ENCODE results near the gene CPNE1.

The CPNE1 gene

GRCh38 chr20:35652641-35653429 lies 11.9 kb downstream of the CPNE1 start:
- 98% methylated on average over 11 to 13 of the region's 13 CpGs for WGBS, 2 experiments (ENCODE audit: insufficient coverage in 2 of 2)
- Histone ChIP-seq H3K36me3 (ENCODE audit: control insufficient read depth, insufficient read depth, low read length) (peaks cover 74% of the 10 kb centered on the region), H3K9me3 (ENCODE audit: control insufficient read depth, low read length) (no peaks in the 10 kb centered on the region)

GRCh38 chr20:35651958-35652357 lies 12.7 kb downstream of the CPNE1 start:
- no peaks in the 10 kb centered on the region for H3K4me1 ChIP-seq (ENCODE audit: control insufficient read depth, insufficient read depth, low read length, poor library complexity, severe bottlenecking)
- H3K4me3 ChIP-seq (ENCODE audit: extremely low read depth, insufficient read depth, low read length, poor library complexity, severe bottlenecking): no peak overlapping the region
- H3K9me3 ChIP-seq (ENCODE audit: control insufficient read depth, low read length): no peaks in the 10 kb centered on the region
- H3K27ac ChIP-seq (ENCODE audit: low read depth, low read length, severe bottlenecking): no peak overlapping the region
- H3K36me3 ChIP-seq (ENCODE audit: control insufficient read depth, insufficient read depth, low read length): peaks cover 73% of the 10 kb centered on the region

More at GRCh38 chr20:35652641-35653429, 11.9 kb downstream of the CPNE1 start:
- H3K4me1 ChIP-seq (ENCODE audit: control insufficient read depth, insufficient read depth, low read length, poor library complexity, severe bottlenecking): no peaks in the 10 kb centered on the region
- no peak overlapping the region for H3K27ac ChIP-seq (ENCODE audit: low read depth, low read length, severe bottlenecking)
- no peak overlapping the region for H3K4me3 ChIP-seq (ENCODE audit: extremely low read depth, insufficient read depth, low read length, poor library complexity, severe bottlenecking)

- Histone ChIP-seq H3K36me3 (ENCODE audit: control insufficient read depth, insufficient read depth, low read length) (peaks cover 64% of the 10 kb centered on the region), H3K27ac (ENCODE audit: low read depth, low read length, severe bottlenecking) (no peak overlapping the region), H3K9me3 (ENCODE audit: control insufficient read depth, low read length) (no peaks in the 10 kb centered on the region), H3K4me1 (ENCODE audit: control insufficient read depth, insufficient read depth, low read length, poor library complexity, severe bottlenecking) (no peaks in the 10 kb centered on the region), H3K4me3 (ENCODE audit: extremely low read depth, insufficient read depth, low read length, poor library complexity, severe bottlenecking) (no peak overlapping the region)
- no CpG with 5 or more reads among the region's 3 CpGs for WGBS, 2 experiments (ENCODE audit: insufficient coverage in 2 of 2)
Observed at GRCh38 chr20:35650632-35651031, 14.1 kb downstream of the CPNE1 start.

- Histone ChIP-seq H3K36me3 (ENCODE audit: control insufficient read depth, insufficient read depth, low read length) (peaks cover 48% of the 10 kb centered on the region), H3K9me3 (ENCODE audit: control insufficient read depth, low read length) (no peaks in the 10 kb centered on the region), H3K4me3 (ENCODE audit: extremely low read depth, insufficient read depth, low read length, poor library complexity, severe bottlenecking) (no peak overlapping the region), H3K4me1 (ENCODE audit: control insufficient read depth, insufficient read depth, low read length, poor library complexity, severe bottlenecking) (no peaks in the 10 kb centered on the region), H3K27ac (ENCODE audit: low read depth, low read length, severe bottlenecking) (no peak overlapping the region)
Observed at GRCh38 chr20:35648836-35649235, 15.9 kb downstream of the CPNE1 start.

GRCh38 chr20:35644806-35645205 lies 19.9 kb downstream of the CPNE1 start:
- WGBS, 2 experiments (ENCODE audit: insufficient coverage in 2 of 2): 100% methylated on average over 1 of the region's 2 CpGs
- Histone ChIP-seq H3K4me3 (ENCODE audit: extremely low read depth, insufficient read depth, low read length, poor library complexity, severe bottlenecking) (no peak overlapping the region), H3K9me3 (ENCODE audit: control insufficient read depth, low read length) (no peaks in the 10 kb centered on the region), H3K27ac (ENCODE audit: low read depth, low read length, severe bottlenecking) (no peak overlapping the region), H3K4me1 (ENCODE audit: control insufficient read depth, insufficient read depth, low read length, poor library complexity, severe bottlenecking) (no peaks in the 10 kb centered on the region), H3K36me3 (ENCODE audit: control insufficient read depth, insufficient read depth, low read length) (peaks cover 24% of the 10 kb centered on the region)

GRCh38 chr20:35643045-35643444 lies 21.7 kb downstream of the CPNE1 start:
- WGBS, 2 experiments (ENCODE audit: insufficient coverage in 2 of 2): 91 to 100% methylated on average over 5 of the region's 7 CpGs
- Histone ChIP-seq H3K36me3 (ENCODE audit: control insufficient read depth, insufficient read depth, low read length) (peaks cover 11% of the 10 kb centered on the region), H3K4me3 (ENCODE audit: extremely low read depth, insufficient read depth, low read length, poor library complexity, severe bottlenecking) (no peak overlapping the region), H3K9me3 (ENCODE audit: control insufficient read depth, low read length) (no peaks in the 10 kb centered on the region), H3K4me1 (ENCODE audit: control insufficient read depth, insufficient read depth, low read length, poor library complexity, severe bottlenecking) (no peaks in the 10 kb centered on the region), H3K27ac (ENCODE audit: low read depth, low read length, severe bottlenecking) (no peak overlapping the region)

- no peaks in the 10 kb centered on the region for H3K9me3 ChIP-seq (ENCODE audit: control insufficient read depth, low read length)
- H3K36me3 ChIP-seq (ENCODE audit: control insufficient read depth, insufficient read depth, low read length): peaks cover 4% of the 10 kb centered on the region
- H3K27ac ChIP-seq (ENCODE audit: low read depth, low read length, severe bottlenecking): no peak overlapping the region
- WGBS, 2 experiments (ENCODE audit: insufficient coverage in 2 of 2): 88 to 100% methylated on average over 3 to 4 of the region's 4 CpGs
- no peak overlapping the region for H3K4me3 ChIP-seq (ENCODE audit: extremely low read depth, insufficient read depth, low read length, poor library complexity, severe bottlenecking)
- no peaks in the 10 kb centered on the region for H3K4me1 ChIP-seq (ENCODE audit: control insufficient read depth, insufficient read depth, low read length, poor library complexity, severe bottlenecking)
Observed at GRCh38 chr20:35641743-35642142, 23.0 kb downstream of the CPNE1 start.

- no peak overlapping the region for H3K4me3 ChIP-seq (ENCODE audit: extremely low read depth, insufficient read depth, low read length, poor library complexity, severe bottlenecking)
- H3K4me1 ChIP-seq (ENCODE audit: control insufficient read depth, insufficient read depth, low read length, poor library complexity, severe bottlenecking): no peaks in the 10 kb centered on the region
- no peaks in the 10 kb centered on the region for H3K9me3 ChIP-seq (ENCODE audit: control insufficient read depth, low read length)
- WGBS, 2 experiments (ENCODE audit: insufficient coverage in 2 of 2): 77 to 81% methylated on average over 2 to 3 of the region's 3 CpGs
- peaks cover 4% of the 10 kb centered on the region for H3K36me3 ChIP-seq (ENCODE audit: control insufficient read depth, insufficient read depth, low read length)
- no peak overlapping the region for H3K27ac ChIP-seq (ENCODE audit: low read depth, low read length, severe bottlenecking)
Observed at GRCh38 chr20:35640724-35641123, 24.0 kb downstream of the CPNE1 start.

- H3K9me3 ChIP-seq (ENCODE audit: control insufficient read depth, low read length): no peaks in the 10 kb centered on the region
- no peaks in the 10 kb centered on the region for H3K4me1 ChIP-seq (ENCODE audit: control insufficient read depth, insufficient read depth, low read length, poor library complexity, severe bottlenecking)
- no peak overlapping the region for H3K27ac ChIP-seq (ENCODE audit: low read depth, low read length, severe bottlenecking)
- H3K36me3 ChIP-seq (ENCODE audit: control insufficient read depth, insufficient read depth, low read length): peaks cover 4% of the 10 kb centered on the region
- no peak overlapping the region for H3K4me3 ChIP-seq (ENCODE audit: extremely low read depth, insufficient read depth, low read length, poor library complexity, severe bottlenecking)
- 80% methylated on average over 1 of the region's 2 CpGs; no CpG with 5 or more reads in 1 of the 2 experiments for WGBS, 2 experiments (ENCODE audit: insufficient coverage in 2 of 2)
Observed at GRCh38 chr20:35638751-35639150, 25.9 kb downstream of the CPNE1 start.

- H3K27ac ChIP-seq (ENCODE audit: low read depth, low read length, severe bottlenecking): no peak overlapping the region
- peaks cover 14% of the 10 kb centered on the region for H3K36me3 ChIP-seq (ENCODE audit: control insufficient read depth, insufficient read depth, low read length)
- H3K4me1 ChIP-seq (ENCODE audit: control insufficient read depth, insufficient read depth, low read length, poor library complexity, severe bottlenecking): no peaks in the 10 kb centered on the region
- 96 to 97% methylated on average over 6 of the region's 6 CpGs for WGBS, 2 experiments (ENCODE audit: insufficient coverage in 2 of 2)
- H3K4me3 ChIP-seq (ENCODE audit: extremely low read depth, insufficient read depth, low read length, poor library complexity, severe bottlenecking): no peak overlapping the region
- no peaks in the 10 kb centered on the region for H3K9me3 ChIP-seq (ENCODE audit: control insufficient read depth, low read length)
Observed at GRCh38 chr20:35637276-35637675, 27.4 kb downstream of the CPNE1 start.

- WGBS, 2 experiments (ENCODE audit: insufficient coverage in 2 of 2): 100% methylated on average over 1 of the region's 2 CpGs
- H3K4me3 ChIP-seq (ENCODE audit: extremely low read depth, insufficient read depth, low read length, poor library complexity, severe bottlenecking): no peak overlapping the region
- peaks cover 23% of the 10 kb centered on the region for H3K36me3 ChIP-seq (ENCODE audit: control insufficient read depth, insufficient read depth, low read length)
- H3K27ac ChIP-seq (ENCODE audit: low read depth, low read length, severe bottlenecking): no peak overlapping the region
- H3K4me1 ChIP-seq (ENCODE audit: control insufficient read depth, insufficient read depth, low read length, poor library complexity, severe bottlenecking): no peaks in the 10 kb centered on the region
- no peaks in the 10 kb centered on the region for H3K9me3 ChIP-seq (ENCODE audit: control insufficient read depth, low read length)
Observed at GRCh38 chr20:35636095-35636494, 28.6 kb downstream of the CPNE1 start.
